ENCODE measurements around the gene TMA7.

Gene TMA7

GRCh38 chr3:48414376-48415250 lies 25.4 kb upstream of the TMA7 start:
- TF ChIP-seq, protein P1, sequence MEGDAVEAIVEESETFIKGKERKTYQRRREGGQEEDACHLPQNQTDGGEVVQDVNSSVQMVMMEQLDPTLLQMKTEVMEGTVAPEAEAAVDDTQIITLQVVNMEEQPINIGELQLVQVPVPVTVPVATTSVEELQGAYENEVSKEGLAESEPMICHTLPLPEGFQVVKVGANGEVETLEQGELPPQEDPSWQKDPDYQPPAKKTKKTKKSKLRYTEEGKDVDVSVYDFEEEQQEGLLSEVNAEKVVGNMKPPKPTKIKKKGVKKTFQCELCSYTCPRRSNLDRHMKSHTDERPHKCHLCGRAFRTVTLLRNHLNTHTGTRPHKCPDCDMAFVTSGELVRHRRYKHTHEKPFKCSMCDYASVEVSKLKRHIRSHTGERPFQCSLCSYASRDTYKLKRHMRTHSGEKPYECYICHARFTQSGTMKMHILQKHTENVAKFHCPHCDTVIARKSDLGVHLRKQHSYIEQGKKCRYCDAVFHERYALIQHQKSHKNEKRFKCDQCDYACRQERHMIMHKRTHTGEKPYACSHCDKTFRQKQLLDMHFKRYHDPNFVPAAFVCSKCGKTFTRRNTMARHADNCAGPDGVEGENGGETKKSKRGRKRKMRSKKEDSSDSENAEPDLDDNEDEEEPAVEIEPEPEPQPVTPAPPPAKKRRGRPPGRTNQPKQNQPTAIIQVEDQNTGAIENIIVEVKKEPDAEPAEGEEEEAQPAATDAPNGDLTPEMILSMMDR (conservative IDR thresholded peaks at IDR 0.05): no peak
- TF ChIP-seq ZFX (IDR thresholded peaks at IDR 0.05): no peak
- H3K27ac ChIP-seq: no peak overlapping the region

DNA sequence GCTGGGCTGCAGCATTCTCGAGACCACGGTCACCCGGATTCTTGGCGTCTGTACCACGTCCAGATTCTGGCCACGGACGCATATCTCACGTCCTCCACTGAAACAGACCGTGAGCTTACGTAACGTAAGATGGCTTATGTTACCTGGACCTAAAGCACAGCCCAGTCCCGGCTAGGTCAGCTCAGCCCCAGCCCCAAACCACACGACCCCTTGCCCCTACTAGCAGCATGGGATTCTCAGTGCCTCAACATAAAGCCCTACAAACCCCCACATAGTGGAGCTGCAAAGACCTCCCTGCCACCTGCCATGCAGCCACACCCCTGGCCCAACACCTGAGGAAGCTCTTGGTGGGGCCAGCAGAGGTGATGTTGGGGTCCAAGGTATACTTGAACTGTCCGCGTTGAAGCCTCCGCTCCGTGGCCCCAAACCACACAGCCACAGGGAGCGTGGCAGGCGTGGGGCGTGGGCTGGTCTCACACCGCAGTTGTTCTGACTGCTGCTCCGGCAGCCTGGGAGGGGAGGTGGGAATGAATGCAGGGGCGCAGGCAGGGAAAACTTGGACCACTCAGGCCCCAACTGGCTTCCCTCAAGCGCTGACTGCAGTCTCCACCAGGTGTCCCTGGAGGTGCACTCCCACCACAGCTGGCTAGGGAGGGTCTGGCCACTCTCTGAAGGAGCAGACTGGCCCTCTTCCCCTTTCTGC lies 24.7 kb upstream of the TMA7 start:
- TF ChIP-seq ZFX (IDR thresholded peaks at IDR 0.05): no peak
- no peak overlapping the region for H3K27ac ChIP-seq

DNA sequence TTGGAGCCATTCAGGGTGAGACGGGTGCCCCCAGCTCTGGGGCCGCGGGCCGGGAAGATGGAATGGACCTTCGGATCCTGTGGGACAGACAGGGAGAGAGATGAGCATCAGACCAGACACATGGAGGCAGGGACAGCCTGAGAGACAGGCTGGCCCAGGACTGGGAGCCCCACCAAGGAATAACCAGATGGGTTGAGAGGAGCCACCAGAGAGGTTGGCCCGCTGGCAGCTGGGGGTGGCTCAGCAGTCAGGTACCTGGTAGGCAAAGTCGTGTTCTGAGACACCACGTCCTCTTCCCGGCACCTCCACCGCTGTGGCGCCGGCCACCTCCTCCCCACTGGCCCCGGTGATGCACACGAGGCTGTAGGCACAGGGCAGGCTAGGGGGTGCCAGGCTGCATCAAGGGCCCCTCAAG lies 24.0 kb upstream of the TMA7 start:
- no peak overlapping the region for H3K27ac ChIP-seq
- TF ChIP-seq ZFX (IDR thresholded peaks at IDR 0.05): no peak
- TF ChIP-seq, protein P1 (conservative IDR thresholded peaks at IDR 0.05): no peak

DNA sequence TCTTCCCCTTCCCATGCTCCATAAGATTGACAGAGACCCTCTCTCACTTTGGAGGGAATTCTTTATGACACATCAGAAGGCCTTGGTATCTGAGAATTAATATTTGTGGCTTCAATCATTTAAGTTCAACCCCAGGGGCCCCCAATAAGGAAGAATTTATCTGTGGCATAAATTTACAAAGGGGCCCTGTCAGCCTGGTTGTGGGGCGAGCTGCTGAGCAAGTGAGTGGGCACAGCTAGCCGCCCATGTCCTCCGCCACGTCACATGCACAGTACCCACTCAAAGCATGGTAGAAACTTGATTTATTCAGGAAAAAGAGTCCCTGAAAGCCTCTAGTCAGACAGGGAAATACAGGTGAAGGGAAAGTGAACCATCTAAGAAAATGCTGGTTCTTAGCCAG lies 23.5 kb upstream of the TMA7 start:
- H3K27ac ChIP-seq: no peak overlapping the region
- TF ChIP-seq, protein P1 (conservative IDR thresholded peaks at IDR 0.05): no peak
- no peak for TF ChIP-seq ZFX (IDR thresholded peaks at IDR 0.05)

GRCh38 chr3:48417529-48418108 lies 22.4 kb upstream of the TMA7 start:
- TF ChIP-seq, protein P1 (conservative IDR thresholded peaks at IDR 0.05): no peak
- no peak for TF ChIP-seq ZFX (IDR thresholded peaks at IDR 0.05)
- no peak overlapping the region for H3K27ac ChIP-seq

GRCh38 chr3:48418140-48418539 lies 21.9 kb upstream of the TMA7 start:
- H3K27ac ChIP-seq: no peak overlapping the region
- no peak for TF ChIP-seq ZFX (IDR thresholded peaks at IDR 0.05)
- TF ChIP-seq, protein P1 (conservative IDR thresholded peaks at IDR 0.05): no peak

DNA sequence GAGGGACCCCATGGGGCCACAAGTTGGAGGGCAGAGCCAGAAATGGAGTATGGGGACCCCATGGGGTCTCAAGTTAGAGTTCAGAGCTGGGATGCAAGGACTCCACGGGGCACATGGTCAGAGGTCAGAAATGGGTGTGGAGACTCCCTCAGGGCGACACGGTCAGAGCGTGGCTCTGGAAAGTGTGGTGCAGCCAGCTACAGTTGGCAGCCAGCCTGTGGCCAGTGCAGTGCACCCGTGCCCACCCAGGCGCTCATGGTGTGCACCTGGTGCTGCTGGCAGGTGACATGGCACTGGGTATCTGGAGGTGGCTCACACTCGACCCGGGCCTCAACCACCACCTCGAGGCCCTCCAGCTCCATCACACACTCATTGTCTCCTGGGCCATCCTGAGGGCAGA lies 21.4 kb upstream of the TMA7 start:
- no peak for TF ChIP-seq ZFX (IDR thresholded peaks at IDR 0.05)
- TF ChIP-seq, protein P1 (conservative IDR thresholded peaks at IDR 0.05): no peak
- no peak overlapping the region for H3K27ac ChIP-seq

Data from C4-2B (cell line).